ENCODE measurements around the gene DNMBP.
A peak's percentile ranks its signal among the peaks of the same experiment; 100 is the strongest.
"Not testable (repeated sequence)": the region's sequence is repeated elsewhere in the genome, so short reads cannot be mapped to it uniquely, and the experiment has no call there.

Gene DNMBP

DNA sequence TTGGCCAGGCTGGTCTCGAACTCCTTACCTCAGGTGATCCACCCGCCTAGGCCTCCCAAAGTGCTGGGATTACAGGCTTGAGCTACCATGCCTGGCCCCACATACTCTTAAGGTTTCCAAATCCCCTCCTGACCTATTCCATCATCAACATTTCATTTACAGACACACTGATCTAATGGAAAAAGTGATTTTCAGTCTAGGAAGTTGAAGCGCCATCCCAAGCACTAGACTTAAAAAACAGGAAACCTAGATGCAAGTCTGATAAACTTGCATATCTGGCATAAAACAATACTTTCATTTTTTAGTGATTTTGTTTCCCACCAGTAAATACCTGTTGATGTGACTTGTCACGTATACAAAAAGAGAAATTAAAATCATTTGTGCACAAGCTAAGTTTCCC is 44.0 kb downstream of the DNMBP start:
- TF ChIP-seq POLR2A (IDR thresholded peaks at IDR 0.05; ENCODE audit: low read length) (no peak), GATA1 (IDR thresholded peaks at IDR 0.05; ENCODE audit: low read depth, low read length) (no peak)
- no peak for DNase-seq

DNA sequence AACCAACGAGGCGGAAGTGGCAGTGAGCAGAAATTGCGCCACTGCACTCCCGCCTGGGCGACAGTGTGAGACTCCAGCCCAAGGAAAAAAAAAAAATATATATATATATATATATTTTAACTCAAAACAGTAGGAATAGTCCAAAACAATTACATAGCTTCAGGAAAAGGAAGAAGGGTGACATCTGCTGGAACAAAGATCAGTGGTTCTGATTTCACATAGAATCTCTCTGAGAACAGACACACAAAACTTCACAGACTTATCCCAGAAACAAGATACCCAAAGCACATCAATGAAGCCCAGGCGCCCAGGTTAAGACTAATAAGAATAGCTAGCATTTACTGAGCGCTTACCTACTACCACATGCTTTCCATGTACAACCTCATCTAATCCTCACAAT is 45.0 kb downstream of the DNMBP start:
- DNase-seq: no peak
- TF ChIP-seq POLR2A (IDR thresholded peaks at IDR 0.05; ENCODE audit: low read length): no peak
- TF ChIP-seq GATA1 (IDR thresholded peaks at IDR 0.05; ENCODE audit: low read depth, low read length): no peak

GRCh38 chr10:99963467-99964165 is 46.1 kb downstream of the DNMBP start:
- not testable (repeated sequence) for DNase-seq

GRCh38 chr10:99958806-99959205 is 50.9 kb downstream of the DNMBP start:
- no peak for DNase-seq
- TF ChIP-seq POLR2A (IDR thresholded peaks at IDR 0.05; ENCODE audit: low read length) (no peak), GATA1 (IDR thresholded peaks at IDR 0.05; ENCODE audit: low read depth, low read length) (no peak)

DNA sequence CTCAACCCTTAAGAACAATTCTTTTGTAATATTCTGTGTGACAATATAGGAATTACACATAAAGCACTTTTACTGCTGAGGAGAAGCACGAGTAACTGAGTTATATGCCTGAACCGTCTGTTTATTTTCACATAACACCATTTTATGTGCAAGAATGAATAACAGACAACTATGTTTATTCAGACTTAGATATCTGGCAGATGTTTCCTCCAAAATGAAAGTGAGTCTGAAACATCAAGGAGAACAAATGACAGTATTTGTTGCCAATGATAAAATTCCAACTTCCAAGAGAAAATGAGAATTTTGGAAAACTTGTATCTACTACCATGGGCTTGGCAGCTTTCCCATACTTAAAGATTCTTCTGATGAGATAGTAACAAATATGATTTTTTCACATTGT is 51.4 kb downstream of the DNMBP start:
- no peak for TF ChIP-seq POLR2A (IDR thresholded peaks at IDR 0.05; ENCODE audit: low read length)
- no peak for TF ChIP-seq GATA1 (IDR thresholded peaks at IDR 0.05; ENCODE audit: low read depth, low read length)
- DNase-seq: no peak

GRCh38 chr10:99953510-99953909 is 56.2 kb downstream of the DNMBP start:
- not testable (repeated sequence) for DNase-seq

GRCh38 chr10:99952799-99953198 is 56.9 kb downstream of the DNMBP start:
- TF ChIP-seq POLR2A (IDR thresholded peaks at IDR 0.05; ENCODE audit: low read length) (no peak), GATA1 (IDR thresholded peaks at IDR 0.05; ENCODE audit: low read depth, low read length) (no peak)
- DNase-seq: no peak

- DNase-seq: not testable (repeated sequence)
Observed at GRCh38 chr10:99946051-99946450, 63.7 kb downstream of the DNMBP start.

DNA sequence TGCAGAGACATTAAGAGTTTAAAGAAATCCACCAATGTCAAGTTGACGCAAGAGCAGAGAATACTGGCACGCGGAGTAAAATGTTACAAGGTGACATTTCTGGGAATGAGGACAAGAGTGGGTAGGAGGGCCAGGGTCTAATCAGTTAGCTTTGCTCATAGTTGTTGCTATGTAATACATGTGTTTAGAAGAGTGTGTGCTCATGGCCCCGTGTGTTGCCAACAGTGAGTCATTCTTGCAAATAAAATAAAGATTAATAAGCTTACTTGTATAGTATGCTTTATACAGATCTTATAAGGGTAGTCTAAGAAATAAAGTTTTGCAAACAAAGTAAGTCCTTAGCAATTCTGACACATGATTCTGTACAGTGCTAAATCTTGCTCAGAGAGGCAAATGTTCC is 64.5 kb downstream of the DNMBP start:
- no peak for TF ChIP-seq GATA1 (IDR thresholded peaks at IDR 0.05; ENCODE audit: low read depth, low read length)
- no peak for TF ChIP-seq POLR2A (IDR thresholded peaks at IDR 0.05; ENCODE audit: low read length)

DNA sequence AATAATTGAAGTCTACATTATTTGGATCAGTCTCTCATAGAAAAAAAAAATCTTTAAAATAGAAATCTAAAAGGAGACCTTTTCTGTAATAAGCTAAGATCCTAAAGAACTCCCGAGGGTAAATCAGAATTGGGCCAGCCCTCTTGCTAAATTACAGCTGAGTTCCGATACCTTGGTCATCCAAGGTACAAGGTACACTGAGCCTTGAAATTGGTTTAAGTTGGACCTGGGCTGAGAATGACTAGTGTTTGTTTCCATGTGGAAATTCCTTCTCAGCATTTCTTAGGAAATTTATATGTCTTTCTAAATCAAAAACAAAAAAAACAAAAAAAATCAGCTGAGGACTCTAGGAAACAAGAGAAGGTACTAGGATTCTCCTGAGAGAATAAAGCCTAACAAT is 64.9 kb downstream of the DNMBP start:
- DNase-seq: no peak
- TF ChIP-seq POLR2A (IDR thresholded peaks at IDR 0.05; ENCODE audit: low read length): no peak
- TF ChIP-seq GATA1 (IDR thresholded peaks at IDR 0.05; ENCODE audit: low read depth, low read length): no peak

More for the DNA sequence above, 64.5 kb downstream of the DNMBP start:
- no peak for DNase-seq

DNA sequence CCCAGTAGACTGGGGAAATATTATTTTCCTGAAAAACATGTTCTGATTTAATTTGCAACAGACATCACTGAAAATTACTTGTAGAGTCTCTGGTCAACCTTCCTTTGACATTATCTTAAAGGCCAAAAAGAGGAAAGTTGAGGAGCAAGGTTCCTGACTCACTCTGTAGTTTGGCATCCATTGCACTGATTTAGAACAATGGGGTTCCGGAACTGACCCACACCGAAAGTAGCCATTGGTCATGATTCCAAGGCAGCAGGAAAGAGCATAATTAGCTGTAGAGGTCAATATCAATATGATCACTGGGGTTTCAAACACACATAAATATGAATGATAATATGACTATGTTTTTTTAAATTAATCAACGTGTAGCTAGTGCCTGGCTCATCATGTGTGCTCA is 65.8 kb downstream of the DNMBP start:
- no peak for TF ChIP-seq GATA1 (IDR thresholded peaks at IDR 0.05; ENCODE audit: low read depth, low read length)
- no peak for TF ChIP-seq POLR2A (IDR thresholded peaks at IDR 0.05; ENCODE audit: low read length)
- DNase-seq: no peak

GRCh38 chr10:99941942-99942820 is 67.6 kb downstream of the DNMBP start:
- TF ChIP-seq GATA1 (IDR thresholded peaks at IDR 0.05; ENCODE audit: low read depth, low read length) (no peak), POLR2A (IDR thresholded peaks at IDR 0.05; ENCODE audit: low read length) (no peak)
- no peak for DNase-seq

- peak in 1 of 2 experiments; percentile 7 for DNase-seq
- TF ChIP-seq GATA1 (IDR thresholded peaks at IDR 0.05; ENCODE audit: low read depth, low read length) (no peak), POLR2A (IDR thresholded peaks at IDR 0.05; ENCODE audit: low read length) (no peak)
Observed at GRCh38 chr10:99938563-99938962, 71.2 kb downstream of the DNMBP start.

GRCh38 chr10:99937630-99938029 is 72.1 kb downstream of the DNMBP start:
- TF ChIP-seq GATA1 (IDR thresholded peaks at IDR 0.05; ENCODE audit: low read depth, low read length): no peak
- no peak for TF ChIP-seq POLR2A (IDR thresholded peaks at IDR 0.05; ENCODE audit: low read length)
- no peak for DNase-seq

- DNase-seq: not testable (repeated sequence)
Observed at GRCh38 chr10:99932203-99932957, 77.4 kb downstream of the DNMBP start.
